Measurements from ENCODE around the gene NUDT7.

DNA sequence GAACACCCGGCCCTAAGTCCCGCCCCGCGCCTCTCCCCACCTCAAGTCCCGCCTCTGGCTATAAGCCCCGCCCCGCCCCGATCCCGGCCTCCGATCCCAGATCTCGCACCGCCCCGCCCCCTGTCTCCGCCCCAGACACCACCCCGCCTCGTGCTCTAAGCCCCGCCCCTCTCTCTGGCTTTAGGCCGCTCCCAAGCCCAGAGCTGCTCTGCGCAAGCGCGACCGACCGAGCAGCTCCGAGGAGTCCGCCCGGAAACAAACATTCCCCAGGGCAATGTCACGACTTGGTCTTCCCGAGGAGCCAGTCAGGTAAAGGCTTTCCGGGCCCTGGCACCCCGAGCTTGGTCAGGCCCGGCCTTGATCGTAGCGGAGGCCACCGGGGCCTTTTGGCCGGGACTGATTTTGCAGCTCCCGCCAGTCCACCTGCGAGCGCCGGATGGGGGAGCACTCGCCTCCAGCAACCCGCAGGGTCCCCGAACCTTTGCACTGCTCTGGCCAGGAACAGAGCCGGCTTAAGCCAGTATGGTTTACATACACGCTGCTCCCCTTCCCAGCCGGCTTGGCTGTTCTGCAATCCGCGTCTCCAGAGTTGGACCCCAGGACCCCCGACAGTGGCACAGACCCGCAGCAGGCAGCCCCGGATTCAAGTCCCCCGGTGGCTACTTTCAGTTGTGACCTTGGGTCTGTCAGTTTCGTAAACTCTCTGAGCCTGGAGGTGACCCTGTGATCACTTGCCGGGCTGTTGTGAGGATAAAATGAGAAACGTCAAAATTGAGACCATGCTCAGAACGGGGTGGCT lies at the start of gene NUDT7:
- TF ChIP-seq, protein P1, sequence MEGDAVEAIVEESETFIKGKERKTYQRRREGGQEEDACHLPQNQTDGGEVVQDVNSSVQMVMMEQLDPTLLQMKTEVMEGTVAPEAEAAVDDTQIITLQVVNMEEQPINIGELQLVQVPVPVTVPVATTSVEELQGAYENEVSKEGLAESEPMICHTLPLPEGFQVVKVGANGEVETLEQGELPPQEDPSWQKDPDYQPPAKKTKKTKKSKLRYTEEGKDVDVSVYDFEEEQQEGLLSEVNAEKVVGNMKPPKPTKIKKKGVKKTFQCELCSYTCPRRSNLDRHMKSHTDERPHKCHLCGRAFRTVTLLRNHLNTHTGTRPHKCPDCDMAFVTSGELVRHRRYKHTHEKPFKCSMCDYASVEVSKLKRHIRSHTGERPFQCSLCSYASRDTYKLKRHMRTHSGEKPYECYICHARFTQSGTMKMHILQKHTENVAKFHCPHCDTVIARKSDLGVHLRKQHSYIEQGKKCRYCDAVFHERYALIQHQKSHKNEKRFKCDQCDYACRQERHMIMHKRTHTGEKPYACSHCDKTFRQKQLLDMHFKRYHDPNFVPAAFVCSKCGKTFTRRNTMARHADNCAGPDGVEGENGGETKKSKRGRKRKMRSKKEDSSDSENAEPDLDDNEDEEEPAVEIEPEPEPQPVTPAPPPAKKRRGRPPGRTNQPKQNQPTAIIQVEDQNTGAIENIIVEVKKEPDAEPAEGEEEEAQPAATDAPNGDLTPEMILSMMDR (tag by site-specific recombination; IDR thresholded peaks at IDR 0.05) = peak; percentile 85
- TF ChIP-seq ZNF292 (tag by site-specific recombination; IDR thresholded peaks at IDR 0.05; ENCODE audit: borderline replicate concordance, low read depth) = no peak
- TF ChIP-seq, protein P2, sequence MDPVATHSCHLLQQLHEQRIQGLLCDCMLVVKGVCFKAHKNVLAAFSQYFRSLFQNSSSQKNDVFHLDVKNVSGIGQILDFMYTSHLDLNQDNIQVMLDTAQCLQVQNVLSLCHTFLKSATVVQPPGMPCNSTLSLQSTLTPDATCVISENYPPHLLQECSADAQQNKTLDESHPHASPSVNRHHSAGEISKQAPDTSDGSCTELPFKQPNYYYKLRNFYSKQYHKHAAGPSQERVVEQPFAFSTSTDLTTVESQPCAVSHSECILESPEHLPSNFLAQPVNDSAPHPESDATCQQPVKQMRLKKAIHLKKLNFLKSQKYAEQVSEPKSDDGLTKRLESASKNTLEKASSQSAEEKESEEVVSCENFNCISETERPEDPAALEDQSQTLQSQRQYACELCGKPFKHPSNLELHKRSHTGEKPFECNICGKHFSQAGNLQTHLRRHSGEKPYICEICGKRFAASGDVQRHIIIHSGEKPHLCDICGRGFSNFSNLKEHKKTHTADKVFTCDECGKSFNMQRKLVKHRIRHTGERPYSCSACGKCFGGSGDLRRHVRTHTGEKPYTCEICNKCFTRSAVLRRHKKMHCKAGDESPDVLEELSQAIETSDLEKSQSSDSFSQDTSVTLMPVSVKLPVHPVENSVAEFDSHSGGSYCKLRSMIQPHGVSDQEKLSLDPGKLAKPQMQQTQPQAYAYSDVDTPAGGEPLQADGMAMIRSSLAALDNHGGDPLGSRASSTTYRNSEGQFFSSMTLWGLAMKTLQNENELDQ (tag by site-specific recombination; IDR thresholded peaks at IDR 0.05; ENCODE audit: low read depth) = no peak
- TF ChIP-seq, protein P3, sequence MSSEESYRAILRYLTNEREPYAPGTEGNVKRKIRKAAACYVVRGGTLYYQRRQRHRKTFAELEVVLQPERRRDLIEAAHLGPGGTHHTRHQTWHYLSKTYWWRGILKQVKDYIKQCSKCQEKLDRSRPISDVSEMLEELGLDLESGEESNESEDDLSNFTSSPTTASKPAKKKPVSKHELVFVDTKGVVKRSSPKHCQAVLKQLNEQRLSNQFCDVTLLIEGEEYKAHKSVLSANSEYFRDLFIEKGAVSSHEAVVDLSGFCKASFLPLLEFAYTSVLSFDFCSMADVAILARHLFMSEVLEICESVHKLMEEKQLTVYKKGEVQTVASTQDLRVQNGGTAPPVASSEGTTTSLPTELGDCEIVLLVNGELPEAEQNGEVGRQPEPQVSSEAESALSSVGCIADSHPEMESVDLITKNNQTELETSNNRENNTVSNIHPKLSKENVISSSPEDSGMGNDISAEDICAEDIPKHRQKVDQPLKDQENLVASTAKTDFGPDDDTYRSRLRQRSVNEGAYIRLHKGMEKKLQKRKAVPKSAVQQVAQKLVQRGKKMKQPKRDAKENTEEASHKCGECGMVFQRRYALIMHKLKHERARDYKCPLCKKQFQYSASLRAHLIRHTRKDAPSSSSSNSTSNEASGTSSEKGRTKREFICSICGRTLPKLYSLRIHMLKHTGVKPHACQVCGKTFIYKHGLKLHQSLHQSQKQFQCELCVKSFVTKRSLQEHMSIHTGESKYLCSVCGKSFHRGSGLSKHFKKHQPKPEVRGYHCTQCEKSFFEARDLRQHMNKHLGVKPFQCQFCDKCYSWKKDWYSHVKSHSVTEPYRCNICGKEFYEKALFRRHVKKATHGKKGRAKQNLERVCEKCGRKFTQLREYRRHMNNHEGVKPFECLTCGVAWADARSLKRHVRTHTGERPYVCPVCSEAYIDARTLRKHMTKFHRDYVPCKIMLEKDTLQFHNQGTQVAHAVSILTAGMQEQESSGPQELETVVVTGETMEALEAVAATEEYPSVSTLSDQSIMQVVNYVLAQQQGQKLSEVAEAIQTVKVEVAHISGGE (tag by site-specific recombination; conservative IDR thresholded peaks at IDR 0.05; ENCODE audit: low read depth) = peak; percentile 78
- no peak for TF ChIP-seq ZNF140 (tag by site-specific recombination; IDR thresholded peaks at IDR 0.05)
- TF ChIP-seq, protein P4, sequence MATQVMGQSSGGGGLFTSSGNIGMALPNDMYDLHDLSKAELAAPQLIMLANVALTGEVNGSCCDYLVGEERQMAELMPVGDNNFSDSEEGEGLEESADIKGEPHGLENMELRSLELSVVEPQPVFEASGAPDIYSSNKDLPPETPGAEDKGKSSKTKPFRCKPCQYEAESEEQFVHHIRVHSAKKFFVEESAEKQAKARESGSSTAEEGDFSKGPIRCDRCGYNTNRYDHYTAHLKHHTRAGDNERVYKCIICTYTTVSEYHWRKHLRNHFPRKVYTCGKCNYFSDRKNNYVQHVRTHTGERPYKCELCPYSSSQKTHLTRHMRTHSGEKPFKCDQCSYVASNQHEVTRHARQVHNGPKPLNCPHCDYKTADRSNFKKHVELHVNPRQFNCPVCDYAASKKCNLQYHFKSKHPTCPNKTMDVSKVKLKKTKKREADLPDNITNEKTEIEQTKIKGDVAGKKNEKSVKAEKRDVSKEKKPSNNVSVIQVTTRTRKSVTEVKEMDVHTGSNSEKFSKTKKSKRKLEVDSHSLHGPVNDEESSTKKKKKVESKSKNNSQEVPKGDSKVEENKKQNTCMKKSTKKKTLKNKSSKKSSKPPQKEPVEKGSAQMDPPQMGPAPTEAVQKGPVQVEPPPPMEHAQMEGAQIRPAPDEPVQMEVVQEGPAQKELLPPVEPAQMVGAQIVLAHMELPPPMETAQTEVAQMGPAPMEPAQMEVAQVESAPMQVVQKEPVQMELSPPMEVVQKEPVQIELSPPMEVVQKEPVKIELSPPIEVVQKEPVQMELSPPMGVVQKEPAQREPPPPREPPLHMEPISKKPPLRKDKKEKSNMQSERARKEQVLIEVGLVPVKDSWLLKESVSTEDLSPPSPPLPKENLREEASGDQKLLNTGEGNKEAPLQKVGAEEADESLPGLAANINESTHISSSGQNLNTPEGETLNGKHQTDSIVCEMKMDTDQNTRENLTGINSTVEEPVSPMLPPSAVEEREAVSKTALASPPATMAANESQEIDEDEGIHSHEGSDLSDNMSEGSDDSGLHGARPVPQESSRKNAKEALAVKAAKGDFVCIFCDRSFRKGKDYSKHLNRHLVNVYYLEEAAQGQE (tag by site-specific recombination; IDR thresholded peaks at IDR 0.05) = no peak
- TF ChIP-seq, protein P5, sequence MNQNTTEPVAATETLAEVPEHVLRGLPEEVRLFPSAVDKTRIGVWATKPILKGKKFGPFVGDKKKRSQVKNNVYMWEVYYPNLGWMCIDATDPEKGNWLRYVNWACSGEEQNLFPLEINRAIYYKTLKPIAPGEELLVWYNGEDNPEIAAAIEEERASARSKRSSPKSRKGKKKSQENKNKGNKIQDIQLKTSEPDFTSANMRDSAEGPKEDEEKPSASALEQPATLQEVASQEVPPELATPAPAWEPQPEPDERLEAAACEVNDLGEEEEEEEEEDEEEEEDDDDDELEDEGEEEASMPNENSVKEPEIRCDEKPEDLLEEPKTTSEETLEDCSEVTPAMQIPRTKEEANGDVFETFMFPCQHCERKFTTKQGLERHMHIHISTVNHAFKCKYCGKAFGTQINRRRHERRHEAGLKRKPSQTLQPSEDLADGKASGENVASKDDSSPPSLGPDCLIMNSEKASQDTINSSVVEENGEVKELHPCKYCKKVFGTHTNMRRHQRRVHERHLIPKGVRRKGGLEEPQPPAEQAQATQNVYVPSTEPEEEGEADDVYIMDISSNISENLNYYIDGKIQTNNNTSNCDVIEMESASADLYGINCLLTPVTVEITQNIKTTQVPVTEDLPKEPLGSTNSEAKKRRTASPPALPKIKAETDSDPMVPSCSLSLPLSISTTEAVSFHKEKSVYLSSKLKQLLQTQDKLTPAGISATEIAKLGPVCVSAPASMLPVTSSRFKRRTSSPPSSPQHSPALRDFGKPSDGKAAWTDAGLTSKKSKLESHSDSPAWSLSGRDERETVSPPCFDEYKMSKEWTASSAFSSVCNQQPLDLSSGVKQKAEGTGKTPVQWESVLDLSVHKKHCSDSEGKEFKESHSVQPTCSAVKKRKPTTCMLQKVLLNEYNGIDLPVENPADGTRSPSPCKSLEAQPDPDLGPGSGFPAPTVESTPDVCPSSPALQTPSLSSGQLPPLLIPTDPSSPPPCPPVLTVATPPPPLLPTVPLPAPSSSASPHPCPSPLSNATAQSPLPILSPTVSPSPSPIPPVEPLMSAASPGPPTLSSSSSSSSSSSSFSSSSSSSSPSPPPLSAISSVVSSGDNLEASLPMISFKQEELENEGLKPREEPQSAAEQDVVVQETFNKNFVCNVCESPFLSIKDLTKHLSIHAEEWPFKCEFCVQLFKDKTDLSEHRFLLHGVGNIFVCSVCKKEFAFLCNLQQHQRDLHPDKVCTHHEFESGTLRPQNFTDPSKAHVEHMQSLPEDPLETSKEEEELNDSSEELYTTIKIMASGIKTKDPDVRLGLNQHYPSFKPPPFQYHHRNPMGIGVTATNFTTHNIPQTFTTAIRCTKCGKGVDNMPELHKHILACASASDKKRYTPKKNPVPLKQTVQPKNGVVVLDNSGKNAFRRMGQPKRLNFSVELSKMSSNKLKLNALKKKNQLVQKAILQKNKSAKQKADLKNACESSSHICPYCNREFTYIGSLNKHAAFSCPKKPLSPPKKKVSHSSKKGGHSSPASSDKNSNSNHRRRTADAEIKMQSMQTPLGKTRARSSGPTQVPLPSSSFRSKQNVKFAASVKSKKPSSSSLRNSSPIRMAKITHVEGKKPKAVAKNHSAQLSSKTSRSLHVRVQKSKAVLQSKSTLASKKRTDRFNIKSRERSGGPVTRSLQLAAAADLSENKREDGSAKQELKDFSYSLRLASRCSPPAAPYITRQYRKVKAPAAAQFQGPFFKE (tag by site-specific recombination; IDR thresholded peaks at IDR 0.05; ENCODE audit: borderline replicate concordance) = no peak
- TF ChIP-seq, protein P6, sequence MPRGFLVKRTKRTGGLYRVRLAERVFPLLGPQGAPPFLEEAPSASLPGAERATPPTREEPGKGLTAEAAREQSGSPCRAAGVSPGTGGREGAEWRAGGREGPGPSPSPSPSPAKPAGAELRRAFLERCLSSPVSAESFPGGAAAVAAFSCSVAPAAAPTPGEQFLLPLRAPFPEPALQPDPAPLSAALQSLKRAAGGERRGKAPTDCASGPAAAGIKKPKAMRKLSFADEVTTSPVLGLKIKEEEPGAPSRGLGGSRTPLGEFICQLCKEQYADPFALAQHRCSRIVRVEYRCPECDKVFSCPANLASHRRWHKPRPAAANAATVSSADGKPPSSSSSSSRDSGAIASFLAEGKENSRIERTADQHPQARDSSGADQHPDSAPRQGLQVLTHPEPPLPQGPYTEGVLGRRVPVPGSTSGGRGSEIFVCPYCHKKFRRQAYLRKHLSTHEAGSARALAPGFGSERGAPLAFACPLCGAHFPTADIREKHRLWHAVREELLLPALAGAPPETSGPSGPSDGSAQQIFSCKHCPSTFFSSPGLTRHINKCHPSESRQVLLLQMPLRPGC (tag by site-specific recombination; IDR thresholded peaks at IDR 0.05) = no peak
- TF ChIP-seq, protein P7, sequence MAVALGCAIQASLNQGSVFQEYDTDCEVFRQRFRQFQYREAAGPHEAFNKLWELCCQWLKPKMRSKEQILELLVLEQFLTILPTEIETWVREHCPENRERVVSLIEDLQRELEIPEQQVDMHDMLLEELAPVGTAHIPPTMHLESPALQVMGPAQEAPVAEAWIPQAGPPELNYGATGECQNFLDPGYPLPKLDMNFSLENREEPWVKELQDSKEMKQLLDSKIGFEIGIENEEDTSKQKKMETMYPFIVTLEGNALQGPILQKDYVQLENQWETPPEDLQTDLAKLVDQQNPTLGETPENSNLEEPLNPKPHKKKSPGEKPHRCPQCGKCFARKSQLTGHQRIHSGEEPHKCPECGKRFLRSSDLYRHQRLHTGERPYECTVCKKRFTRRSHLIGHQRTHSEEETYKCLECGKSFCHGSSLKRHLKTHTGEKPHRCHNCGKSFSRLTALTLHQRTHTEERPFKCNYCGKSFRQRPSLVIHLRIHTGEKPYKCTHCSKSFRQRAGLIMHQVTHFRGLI (tag by site-specific recombination; IDR thresholded peaks at IDR 0.05) = no peak
- TF ChIP-seq ZBTB17 (tag by site-specific recombination; IDR thresholded peaks at IDR 0.05) = no peak
- TF ChIP-seq ZNF843 (tag by site-specific recombination; IDR thresholded peaks at IDR 0.05) = no peak
- TF ChIP-seq ZNF394 (tag by site-specific recombination; IDR thresholded peaks at IDR 0.05; ENCODE audit: borderline replicate concordance) = no peak
- TF ChIP-seq ZNF266 (tag by site-specific recombination; IDR thresholded peaks at IDR 0.05; ENCODE audit: low read depth) = no peak
- no peak for TF ChIP-seq OSR2 (tag by site-specific recombination; IDR thresholded peaks at IDR 0.05)

Measured in HEK293 (cell line).